ENCODE measurements around the gene SEMA3B.
A peak's percentile ranks its signal among the peaks of the same experiment; 100 is the strongest.

The SEMA3B gene

DNA sequence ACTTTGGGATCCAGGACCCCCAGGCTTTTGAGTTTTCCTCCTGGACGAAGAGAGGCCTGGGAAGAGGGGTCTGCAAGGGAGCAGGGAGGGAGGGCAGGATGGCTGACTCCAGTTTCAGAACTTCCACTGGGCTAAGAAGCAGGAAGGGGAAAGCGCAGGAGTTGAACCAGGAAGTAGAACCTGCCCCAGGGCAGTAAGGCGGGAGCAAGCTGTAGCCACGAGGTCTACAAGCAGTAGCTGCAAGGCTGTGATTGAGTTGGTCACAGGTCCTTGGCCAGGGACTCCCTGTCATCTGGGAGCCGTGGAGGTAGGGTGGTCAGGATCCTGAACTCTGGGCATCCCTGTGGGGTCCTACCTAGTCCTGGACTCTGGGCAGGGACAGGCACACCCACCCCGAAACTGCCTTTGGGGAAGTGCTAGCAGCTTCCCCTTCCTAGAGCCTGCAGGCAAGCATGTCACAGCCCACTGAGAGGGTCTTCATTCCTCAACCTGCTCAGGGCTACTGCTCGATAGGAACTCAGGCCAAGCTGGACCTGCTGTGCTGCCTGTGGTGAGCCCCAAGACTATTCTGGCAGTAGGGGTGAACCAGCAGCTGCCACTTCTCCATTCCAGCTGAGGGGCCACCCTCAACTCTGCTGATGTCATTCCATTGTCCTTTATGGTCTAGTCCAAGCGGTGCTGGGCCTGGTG lies 38.7 kb upstream of the SEMA3B start:
- Histone ChIP-seq H3K36me3 (ENCODE audit: insufficient read depth, low read length) (no peaks in the 10 kb centered on the region), H3K4me1 (ENCODE audit: insufficient read depth, low read length) (peaks cover 23% of the 10 kb centered on the region), H3K4me3 (ENCODE audit: low read depth in 1 of 2, low read length in 2 of 2) (no peak overlapping the region), H3K27ac (ENCODE audit: low read depth, low read length) (no peak overlapping the region), H3K27me3 (ENCODE audit: control insufficient read depth in 1 of 2, insufficient read depth in 2 of 2, low read length in 2 of 2) (no peaks in the 10 kb centered on the region), H3K9ac (ENCODE audit: low read length) (no peak overlapping the region), H3K9me3 (ENCODE audit: low read length) (no peaks in the 10 kb centered on the region)

DNA sequence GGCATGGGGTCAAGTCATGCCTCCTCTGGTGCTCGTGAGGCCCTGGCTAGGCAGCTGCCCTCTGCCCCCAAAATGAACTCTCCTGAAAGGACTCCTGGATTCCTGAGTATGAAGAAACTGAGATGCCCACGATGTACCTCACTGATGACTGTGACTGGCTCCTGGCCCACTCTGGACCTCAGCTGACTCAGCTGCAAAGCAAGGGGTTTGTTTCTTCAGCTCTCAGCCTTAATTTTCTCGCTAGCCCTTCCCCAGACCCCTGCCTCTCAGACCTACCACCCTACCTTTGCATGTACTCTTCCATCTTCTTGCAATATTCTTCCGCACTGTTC lies 38.2 kb upstream of the SEMA3B start:
- H3K4me1 ChIP-seq (ENCODE audit: insufficient read depth, low read length) = peaks cover 24% of the 10 kb centered on the region
- no peaks in the 10 kb centered on the region for H3K27me3 ChIP-seq (ENCODE audit: control insufficient read depth in 1 of 2, insufficient read depth in 2 of 2, low read length in 2 of 2)
- H3K9ac ChIP-seq (ENCODE audit: low read length) = no peak overlapping the region
- no peaks in the 10 kb centered on the region for H3K9me3 ChIP-seq (ENCODE audit: low read length)
- H3K27ac ChIP-seq (ENCODE audit: low read depth, low read length) = no peak overlapping the region
- no peaks in the 10 kb centered on the region for H3K36me3 ChIP-seq (ENCODE audit: insufficient read depth, low read length)
- H3K4me3 ChIP-seq (ENCODE audit: low read depth in 1 of 2, low read length in 2 of 2) = no peak overlapping the region

DNA sequence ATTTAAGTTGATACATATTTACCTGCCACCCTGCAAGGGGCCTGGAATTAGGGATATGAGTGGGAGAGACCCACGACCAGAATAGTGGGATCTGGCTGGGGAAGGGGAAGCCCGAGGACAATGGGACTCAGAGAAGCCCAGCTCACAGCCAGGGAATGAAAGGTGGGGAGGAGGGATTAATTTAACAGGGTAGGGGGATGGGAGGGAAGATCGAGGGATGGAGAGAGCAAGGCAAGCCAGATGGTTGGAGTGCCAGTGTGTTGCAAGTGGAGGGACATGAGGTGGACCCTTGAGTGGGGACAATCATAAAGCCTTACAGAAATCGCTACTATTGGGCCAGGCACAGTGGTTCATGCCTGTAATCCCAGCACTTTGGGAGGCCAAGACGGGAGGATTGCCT lies 37.4 kb upstream of the SEMA3B start:
- Histone ChIP-seq H3K4me1 (ENCODE audit: insufficient read depth, low read length) (peaks cover 17% of the 10 kb centered on the region), H3K9ac (ENCODE audit: low read length) (no peak overlapping the region), H3K27me3 (ENCODE audit: control insufficient read depth in 1 of 2, insufficient read depth in 2 of 2, low read length in 2 of 2) (no peaks in the 10 kb centered on the region), H3K27ac (ENCODE audit: low read depth, low read length) (no peak overlapping the region), H3K4me3 (ENCODE audit: low read depth in 1 of 2, low read length in 2 of 2) (no peak overlapping the region), H3K36me3 (ENCODE audit: insufficient read depth, low read length) (no peaks in the 10 kb centered on the region), H3K9me3 (ENCODE audit: low read length) (no peaks in the 10 kb centered on the region)

DNA sequence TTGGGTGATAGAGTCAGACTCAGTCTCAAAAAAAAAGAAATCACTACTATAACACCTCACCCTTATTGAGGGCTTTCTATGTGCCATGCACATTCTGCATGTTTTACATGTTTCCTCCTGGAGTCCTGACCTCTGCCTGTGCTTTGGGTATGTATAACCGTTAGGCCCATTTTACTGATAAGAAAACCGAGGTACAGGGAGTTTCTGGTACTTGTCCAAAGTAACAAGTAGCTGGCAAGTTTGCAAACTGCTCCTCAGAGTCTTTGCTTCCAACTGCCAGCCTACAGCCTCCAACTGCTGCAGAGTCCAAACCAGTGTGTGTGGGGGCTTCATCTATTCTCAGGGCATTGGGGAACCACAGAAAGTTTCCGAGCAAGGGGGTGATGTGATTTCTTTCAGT lies 36.6 kb upstream of the SEMA3B start:
- Histone ChIP-seq H3K4me1 (ENCODE audit: insufficient read depth, low read length) (peaks cover 12% of the 10 kb centered on the region), H3K27ac (ENCODE audit: low read depth, low read length) (no peak overlapping the region), H3K36me3 (ENCODE audit: insufficient read depth, low read length) (no peaks in the 10 kb centered on the region), H3K27me3 (ENCODE audit: control insufficient read depth in 1 of 2, insufficient read depth in 2 of 2, low read length in 2 of 2) (no peaks in the 10 kb centered on the region), H3K4me3 (ENCODE audit: low read depth in 1 of 2, low read length in 2 of 2) (no peak overlapping the region), H3K9me3 (ENCODE audit: low read length) (no peaks in the 10 kb centered on the region), H3K9ac (ENCODE audit: low read length) (no peak overlapping the region)

DNA sequence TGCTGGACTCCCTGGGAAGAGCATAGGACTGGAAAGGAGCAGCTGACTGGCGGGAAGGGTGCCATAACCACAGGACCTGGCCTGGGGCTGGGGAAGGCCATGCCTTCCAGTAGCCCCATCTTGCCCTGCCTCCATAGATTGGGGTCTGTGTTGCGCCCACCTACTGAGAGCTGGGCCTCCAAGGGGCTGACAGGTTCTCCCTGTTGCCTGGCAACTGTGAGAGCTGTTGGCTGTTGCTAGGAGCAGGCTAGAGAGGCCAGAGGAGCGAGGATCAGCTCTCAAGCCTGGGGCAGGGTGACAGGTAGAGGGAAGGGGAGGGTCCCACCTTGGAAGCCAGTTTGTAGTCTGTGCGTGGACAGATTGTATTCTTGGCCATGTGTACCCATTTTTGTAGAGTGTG lies 35.8 kb upstream of the SEMA3B start:
- Histone ChIP-seq H3K27me3 (ENCODE audit: control insufficient read depth in 1 of 2, insufficient read depth in 2 of 2, low read length in 2 of 2) (no peaks in the 10 kb centered on the region), H3K4me1 (ENCODE audit: insufficient read depth, low read length) (peaks cover 11% of the 10 kb centered on the region), H3K9ac (ENCODE audit: low read length) (no peak overlapping the region), H3K27ac (ENCODE audit: low read depth, low read length) (no peak overlapping the region), H3K4me3 (ENCODE audit: low read depth in 1 of 2, low read length in 2 of 2) (no peak overlapping the region), H3K36me3 (ENCODE audit: insufficient read depth, low read length) (no peaks in the 10 kb centered on the region), H3K9me3 (ENCODE audit: low read length) (no peaks in the 10 kb centered on the region)

DNA sequence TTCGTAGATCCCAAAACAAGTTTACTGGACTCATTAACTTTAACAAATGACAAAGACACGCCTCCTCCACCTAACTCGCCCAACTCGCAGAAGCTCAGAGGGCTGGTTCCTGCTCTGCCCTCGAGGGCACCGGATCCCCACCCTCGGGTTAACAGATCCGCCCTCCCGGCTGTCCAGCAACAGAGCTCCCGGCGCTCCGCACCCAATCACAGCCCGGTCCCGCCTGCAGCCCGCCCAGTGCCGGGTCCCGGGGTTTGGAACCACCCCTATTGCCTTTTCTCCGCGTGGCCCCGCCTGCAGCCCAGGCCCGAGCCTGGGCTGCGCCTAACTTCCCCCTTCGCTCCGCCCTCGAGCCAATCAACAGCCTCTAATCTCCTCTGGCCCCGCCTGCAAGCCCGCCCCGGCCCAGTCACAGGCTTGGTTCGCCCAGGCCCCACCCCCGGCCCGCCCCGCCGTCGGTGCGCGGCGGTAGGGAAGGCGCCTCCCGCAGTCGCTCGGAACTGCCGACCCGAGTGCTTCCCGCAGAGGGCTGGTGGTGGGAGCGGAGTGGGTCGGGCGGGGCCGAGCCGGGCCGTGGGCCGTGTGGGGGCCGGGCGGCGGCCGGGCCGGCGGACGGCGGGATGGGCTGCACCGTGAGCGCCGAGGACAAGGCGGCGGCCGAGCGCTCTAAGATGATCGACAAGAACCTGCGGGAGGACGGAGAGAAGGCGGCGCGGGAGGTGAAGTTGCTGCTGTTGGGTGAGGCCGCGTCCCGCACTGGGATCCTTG lies 33.0 kb upstream of the SEMA3B start, which contains the start of gene GNAI2:
TSS of gene GNAI2 (plus strand) at position 489 of the 768 bp plus-strand sequence. CDS start at position 621, 132 bp downstream.
- Histone ChIP-seq H3K36me3 (ENCODE audit: insufficient read depth, low read length) (peaks cover 4% of the 10 kb centered on the region), H3K27me3 (ENCODE audit: control insufficient read depth in 1 of 2, insufficient read depth in 2 of 2, low read length in 2 of 2) (no peaks in the 10 kb centered on the region), H3K9me3 (ENCODE audit: low read length) (no peaks in the 10 kb centered on the region), H3K4me1 (ENCODE audit: insufficient read depth, low read length) (peaks cover 37% of the 10 kb centered on the region), H3K4me3 (ENCODE audit: low read depth in 1 of 2, low read length in 2 of 2) (peak within 1 kb of the TSS; percentile 62 to 96), H3K9ac (ENCODE audit: low read length) (peak within 1 kb of the TSS; percentile 98), H3K27ac (ENCODE audit: low read depth, low read length) (peak within 1 kb of the TSS; percentile 91)

DNA sequence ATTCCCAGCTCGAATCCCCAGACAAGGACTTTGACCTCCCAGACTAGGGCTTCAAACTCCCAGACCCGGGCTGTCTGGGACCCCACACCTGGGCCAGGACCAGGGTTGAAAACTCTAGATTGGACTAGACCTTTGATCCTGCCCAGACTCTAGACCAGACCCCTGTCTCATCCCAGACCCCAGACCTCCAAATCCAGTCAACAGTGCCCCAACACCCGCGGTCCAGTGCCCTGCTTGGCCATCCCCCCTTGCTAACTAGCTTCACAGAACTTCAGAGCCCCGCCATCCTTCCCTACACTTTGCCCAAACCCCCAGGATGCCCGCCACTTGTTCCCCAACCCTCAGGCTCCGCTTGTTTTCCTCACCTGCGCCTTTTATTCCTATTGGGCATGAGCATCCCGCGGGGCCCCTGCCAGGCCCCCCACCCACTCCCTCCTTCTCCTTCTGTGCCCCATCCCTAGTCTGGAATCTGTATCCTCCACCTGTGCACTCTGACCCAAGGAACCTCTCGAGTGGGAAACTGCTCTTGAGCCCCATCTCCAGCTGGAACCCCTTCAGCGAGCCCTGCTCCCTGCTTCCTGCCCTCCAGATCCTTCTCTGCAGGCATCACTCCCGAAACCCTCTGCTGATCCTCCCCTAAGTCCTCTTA lies 32.3 kb upstream of the SEMA3B start:
- peak overlapping the region; percentile 91 for H3K27ac ChIP-seq (ENCODE audit: low read depth, low read length)
- peak overlapping the region; percentile 98 for H3K9ac ChIP-seq (ENCODE audit: low read length)
- peaks cover 44% of the 10 kb centered on the region for H3K4me1 ChIP-seq (ENCODE audit: insufficient read depth, low read length)
- no peaks in the 10 kb centered on the region for H3K9me3 ChIP-seq (ENCODE audit: low read length)
- H3K4me3 ChIP-seq (ENCODE audit: low read depth in 1 of 2, low read length in 2 of 2) = peak overlapping the region; percentile 62 to 96
- H3K27me3 ChIP-seq (ENCODE audit: control insufficient read depth in 1 of 2, insufficient read depth in 2 of 2, low read length in 2 of 2) = no peaks in the 10 kb centered on the region
- peaks cover 4% of the 10 kb centered on the region for H3K36me3 ChIP-seq (ENCODE audit: insufficient read depth, low read length)

DNA sequence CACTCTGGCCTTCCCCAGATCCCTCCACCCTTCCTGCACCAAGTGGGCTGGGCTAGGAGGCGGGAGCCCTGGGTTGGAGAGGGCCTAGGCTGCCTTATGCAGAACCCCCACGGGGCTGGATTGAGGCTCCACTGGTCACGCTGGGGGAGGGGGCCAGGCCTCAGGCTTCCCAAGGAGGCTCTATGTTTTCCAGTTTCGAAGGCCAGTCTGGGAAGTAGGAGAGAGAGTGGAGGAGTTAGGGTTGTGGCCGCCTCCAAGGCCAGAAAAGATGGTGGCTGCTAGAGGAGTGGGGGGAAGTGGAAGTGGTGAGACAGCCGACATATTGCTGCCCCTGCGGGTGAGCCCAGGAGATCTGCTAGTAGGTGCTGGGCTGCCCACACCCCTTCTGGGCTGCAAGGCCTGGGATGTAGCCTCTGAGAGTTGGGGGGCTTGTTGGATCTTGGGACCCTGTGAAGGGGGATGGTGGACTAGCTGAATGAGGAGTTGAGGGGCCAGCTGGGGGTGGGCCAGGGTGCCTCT lies 31.8 kb upstream of the SEMA3B start:
- peak overlapping the region; percentile 62 to 96 for H3K4me3 ChIP-seq (ENCODE audit: low read depth in 1 of 2, low read length in 2 of 2)
- no peaks in the 10 kb centered on the region for H3K9me3 ChIP-seq (ENCODE audit: low read length)
- peak overlapping the region; percentile 91 for H3K27ac ChIP-seq (ENCODE audit: low read depth, low read length)
- peaks cover 50% of the 10 kb centered on the region for H3K4me1 ChIP-seq (ENCODE audit: insufficient read depth, low read length)
- no peaks in the 10 kb centered on the region for H3K27me3 ChIP-seq (ENCODE audit: control insufficient read depth in 1 of 2, insufficient read depth in 2 of 2, low read length in 2 of 2)
- peaks cover 4% of the 10 kb centered on the region for H3K36me3 ChIP-seq (ENCODE audit: insufficient read depth, low read length)
- peak overlapping the region; percentile 98 for H3K9ac ChIP-seq (ENCODE audit: low read length)

DNA sequence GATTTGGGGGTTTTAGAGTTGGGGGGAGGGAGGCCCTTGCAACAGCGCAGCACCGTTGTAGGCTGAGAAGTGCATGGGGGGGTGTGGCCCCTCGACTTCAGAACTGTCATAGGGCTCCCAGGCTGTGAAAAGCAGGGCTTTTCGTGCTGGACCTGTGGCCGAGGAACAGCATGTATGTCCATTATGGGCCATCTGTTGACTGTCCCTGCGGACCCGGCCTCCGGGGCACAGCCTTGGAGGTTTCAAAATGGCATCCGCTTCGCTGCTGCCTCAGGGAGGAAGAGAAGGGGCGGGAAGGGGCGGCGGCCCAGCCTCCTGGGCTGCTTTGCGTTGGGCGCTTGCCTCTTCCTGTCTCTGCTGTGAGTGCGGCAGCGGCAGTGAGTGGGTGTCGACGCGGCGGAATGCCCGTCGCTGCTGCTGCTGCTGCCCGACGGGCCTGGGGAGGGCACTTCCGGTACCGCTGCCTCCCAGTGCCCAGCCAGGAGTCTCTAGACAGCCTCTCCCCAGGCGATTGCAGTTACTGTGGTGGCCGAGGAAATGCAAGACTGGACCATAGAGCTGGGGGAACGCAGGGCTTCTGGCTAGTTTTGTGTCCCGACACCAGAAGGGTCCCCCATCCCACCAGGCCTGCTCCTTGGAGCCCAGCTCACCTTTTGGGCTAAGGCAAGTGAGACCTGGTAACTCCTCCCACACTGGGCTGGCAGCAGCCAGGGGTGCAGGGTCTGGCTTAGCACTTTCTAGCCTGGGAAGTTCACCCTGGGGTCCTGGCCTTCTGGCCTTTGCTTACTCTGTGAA lies 31.0 kb upstream of the SEMA3B start:
- H3K27ac ChIP-seq (ENCODE audit: low read depth, low read length) = peak overlapping the region; percentile 91
- peak overlapping the region; percentile 98 for H3K9ac ChIP-seq (ENCODE audit: low read length)
- H3K9me3 ChIP-seq (ENCODE audit: low read length) = no peaks in the 10 kb centered on the region
- H3K36me3 ChIP-seq (ENCODE audit: insufficient read depth, low read length) = peaks cover 4% of the 10 kb centered on the region
- peaks cover 57% of the 10 kb centered on the region for H3K4me1 ChIP-seq (ENCODE audit: insufficient read depth, low read length)
- no peaks in the 10 kb centered on the region for H3K27me3 ChIP-seq (ENCODE audit: control insufficient read depth in 1 of 2, insufficient read depth in 2 of 2, low read length in 2 of 2)
- peak overlapping the region; percentile 62 to 96 for H3K4me3 ChIP-seq (ENCODE audit: low read depth in 1 of 2, low read length in 2 of 2)

DNA sequence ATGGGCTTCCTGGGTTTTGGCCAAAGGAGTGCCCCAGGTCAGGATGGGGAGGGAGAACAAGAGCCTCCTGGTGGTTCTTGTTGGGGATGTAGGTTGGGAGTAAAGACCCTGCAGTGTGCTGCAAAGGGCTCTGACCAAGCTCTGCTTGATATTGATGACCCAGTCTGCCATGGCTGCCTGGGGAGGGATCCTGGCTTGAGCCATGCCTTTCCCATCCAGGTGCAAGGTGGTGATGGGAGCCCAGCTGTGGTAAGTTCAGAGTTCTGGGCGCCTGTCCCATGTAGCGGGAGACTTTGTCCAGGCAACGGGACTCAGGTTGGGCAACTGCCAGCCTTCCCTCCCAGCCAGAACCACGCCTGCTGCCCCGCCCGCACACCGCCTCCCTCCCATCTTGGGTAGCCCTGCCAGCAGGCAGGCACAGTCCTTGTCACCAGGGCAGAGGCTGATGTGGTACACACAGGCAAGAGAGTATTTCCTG lies 30.4 kb upstream of the SEMA3B start:
- H3K27me3 ChIP-seq (ENCODE audit: control insufficient read depth in 1 of 2, insufficient read depth in 2 of 2, low read length in 2 of 2) = no peaks in the 10 kb centered on the region
- H3K9me3 ChIP-seq (ENCODE audit: low read length) = no peaks in the 10 kb centered on the region
- H3K4me3 ChIP-seq (ENCODE audit: low read depth in 1 of 2, low read length in 2 of 2) = peak overlapping the region; percentile 62 to 96
- peak overlapping the region; percentile 91 for H3K27ac ChIP-seq (ENCODE audit: low read depth, low read length)
- H3K4me1 ChIP-seq (ENCODE audit: insufficient read depth, low read length) = peaks cover 64% of the 10 kb centered on the region
- H3K9ac ChIP-seq (ENCODE audit: low read length) = peak overlapping the region; percentile 98
- peaks cover 4% of the 10 kb centered on the region for H3K36me3 ChIP-seq (ENCODE audit: insufficient read depth, low read length)

DNA sequence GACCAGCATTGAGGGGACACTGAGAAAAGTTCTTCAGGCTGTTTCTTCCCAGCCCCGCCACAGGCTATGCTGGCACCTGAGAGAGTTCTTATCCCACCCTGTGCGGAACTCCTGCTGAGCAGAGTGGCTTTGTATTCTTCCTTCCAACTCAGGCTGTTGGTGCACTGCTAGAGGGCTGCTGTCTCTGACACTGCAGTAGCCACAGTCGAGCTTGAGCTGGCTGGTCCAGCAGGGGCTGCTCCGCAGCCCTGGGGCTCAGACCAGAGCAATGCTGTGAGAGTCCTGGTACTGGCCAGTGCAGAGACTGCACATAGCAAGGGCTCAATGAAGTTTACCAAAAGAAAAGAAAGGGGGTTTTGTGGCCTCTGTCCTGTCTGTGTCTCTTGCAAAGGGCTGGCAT lies 29.3 kb upstream of the SEMA3B start:
- Histone ChIP-seq H3K36me3 (ENCODE audit: insufficient read depth, low read length) (peaks cover 4% of the 10 kb centered on the region), H3K27me3 (ENCODE audit: control insufficient read depth in 1 of 2, insufficient read depth in 2 of 2, low read length in 2 of 2) (no peaks in the 10 kb centered on the region), H3K9me3 (ENCODE audit: low read length) (no peaks in the 10 kb centered on the region), H3K4me3 (ENCODE audit: low read depth in 1 of 2, low read length in 2 of 2) (peak overlapping the region in 1 of 2 donors; percentile 1), H3K4me1 (ENCODE audit: insufficient read depth, low read length) (peaks cover 69% of the 10 kb centered on the region), H3K9ac (ENCODE audit: low read length) (peak overlapping the region; percentile 32), H3K27ac (ENCODE audit: low read depth, low read length) (peak overlapping the region; percentile 91)

Data from muscle layer of colon (tissue), 2 donors.